AG08395 (cell line): ENCODE data around the gene CAPN10.
A peak's percentile ranks its signal among the peaks of the same experiment; 100 is the strongest.

Experiments used
- DNase-seq: peaks from one replicate; pipeline ENCODE4 v3.0.0; 2012; ENCODE audit warnings: mixed read lengths, low spot score

Gene CAPN10

DNA sequence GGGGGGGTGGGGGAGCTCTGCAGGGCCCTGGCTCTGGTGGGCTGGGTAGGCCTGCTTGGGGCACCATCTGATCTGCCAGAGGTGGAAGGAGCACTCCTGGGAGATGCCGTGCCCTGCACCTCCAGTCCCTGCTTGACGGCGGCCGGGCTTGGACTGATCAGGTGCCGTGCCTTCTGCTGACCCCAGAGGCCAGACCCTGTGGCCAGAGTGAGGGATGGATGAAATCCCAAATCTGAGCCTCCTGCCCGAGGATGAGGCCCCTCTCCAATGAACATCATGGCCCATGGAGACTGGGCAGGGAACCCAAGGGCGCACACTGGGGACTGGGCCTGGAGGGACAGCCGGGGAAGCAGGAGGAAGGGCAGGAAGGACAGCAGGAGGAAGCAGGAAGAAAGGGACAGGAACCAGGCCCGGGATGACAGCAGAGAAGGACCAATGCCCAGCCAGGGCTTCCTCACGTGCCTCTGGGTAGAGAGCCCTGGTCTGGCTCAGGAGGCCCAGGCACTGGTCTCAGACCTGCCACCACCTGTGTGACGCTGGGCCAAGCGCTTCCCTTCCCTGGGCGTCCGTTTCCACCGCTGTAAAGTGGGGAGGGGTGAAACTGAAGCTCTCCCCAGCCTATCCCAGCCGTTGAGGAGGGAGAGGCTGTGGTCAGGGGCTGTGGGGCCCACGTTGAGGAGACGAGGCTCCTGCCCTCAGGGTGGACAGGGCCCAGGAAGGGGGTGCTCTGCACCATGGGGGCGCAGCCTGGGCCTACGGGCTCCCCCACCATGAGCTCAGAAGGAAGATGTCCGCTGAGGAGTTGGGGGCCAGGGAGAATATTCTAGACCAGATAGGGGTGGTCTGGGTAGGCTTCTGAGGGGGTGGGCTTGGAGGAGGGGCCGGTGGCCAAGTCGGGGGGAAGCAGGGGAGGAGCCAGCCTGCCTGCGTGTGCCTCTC is 37.7 kb downstream of the CAPN10 start:
- no peak for DNase-seq

DNA sequence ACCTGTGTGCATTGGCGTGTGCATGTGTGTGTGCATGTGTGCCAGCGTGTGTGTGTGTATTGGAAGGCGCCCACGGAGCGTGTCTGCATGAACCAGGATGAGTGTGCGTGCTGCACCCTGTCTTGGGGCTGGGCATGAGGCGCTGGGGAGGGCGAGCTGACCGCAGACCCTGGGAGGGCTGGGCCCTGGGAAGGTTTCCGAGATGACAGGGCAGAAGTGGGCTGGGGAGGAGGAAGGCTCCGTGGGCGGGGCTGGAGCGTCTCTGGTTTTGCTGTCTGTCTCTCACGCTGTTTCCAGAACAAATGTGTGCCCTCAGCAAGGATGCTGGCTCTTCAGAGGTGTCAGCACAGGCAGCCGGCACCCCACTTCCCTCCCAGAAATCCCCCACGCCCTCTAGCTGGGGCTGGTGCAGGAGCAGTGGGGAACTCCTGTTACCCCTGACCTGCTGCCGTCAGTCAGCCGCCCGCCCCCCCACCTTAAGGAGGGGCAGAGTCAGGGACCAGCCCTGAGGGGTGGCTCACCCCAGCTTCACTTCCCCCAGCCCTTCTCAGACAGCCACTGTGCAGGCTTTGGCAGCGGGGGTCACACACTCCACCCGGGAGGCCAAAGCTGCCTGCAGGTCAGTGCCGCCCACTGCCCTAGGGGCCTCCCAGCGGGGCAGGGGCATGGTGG is 38.6 kb downstream of the CAPN10 start, which contains the start of gene GPR35:
Gene GPR35 (plus strand): TSS at position 531 of the 672 bp plus-strand sequence. CDS start 4,473 bp downstream, outside the sequence.
- DNase-seq, result peak; percentile 89

DNA sequence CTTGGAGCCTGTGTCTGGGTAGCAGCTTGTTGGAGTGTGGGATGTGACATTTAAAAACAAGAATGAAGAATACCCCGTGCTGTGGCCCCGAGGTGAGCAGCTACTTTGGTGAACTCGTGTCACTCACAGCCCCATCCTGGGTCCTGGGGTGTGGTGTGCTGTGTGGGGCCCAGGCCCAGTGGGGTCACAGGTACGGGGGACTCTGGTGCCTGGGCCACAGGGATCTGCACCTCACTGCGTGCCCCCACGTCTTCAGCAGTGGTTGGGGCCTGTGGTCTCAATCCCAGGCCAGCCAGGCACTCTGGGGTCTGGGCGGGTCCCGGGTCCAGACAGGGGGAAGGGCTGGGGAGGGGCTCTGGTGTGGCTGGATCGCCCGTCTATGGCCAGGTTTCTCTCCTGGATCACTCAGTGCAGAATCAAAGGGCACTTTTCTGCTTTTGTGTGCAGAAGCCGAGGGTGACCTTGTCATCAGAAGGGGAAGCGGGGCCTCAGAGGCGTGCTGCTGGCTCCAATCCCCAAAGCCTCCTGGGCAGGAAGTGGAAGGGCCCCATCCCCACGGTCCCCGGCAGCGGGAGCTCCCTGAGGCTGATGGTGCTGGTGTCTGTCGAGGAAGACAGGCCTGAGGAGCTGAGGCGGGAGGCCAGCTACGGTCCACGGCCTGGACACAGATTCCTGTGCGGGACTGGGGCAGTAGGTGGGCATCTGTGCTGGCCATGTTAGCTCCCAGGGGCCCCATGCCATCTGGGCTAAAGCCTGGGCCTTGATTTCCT is 40.2 kb downstream of the CAPN10 start:
- no peak for DNase-seq

DNA sequence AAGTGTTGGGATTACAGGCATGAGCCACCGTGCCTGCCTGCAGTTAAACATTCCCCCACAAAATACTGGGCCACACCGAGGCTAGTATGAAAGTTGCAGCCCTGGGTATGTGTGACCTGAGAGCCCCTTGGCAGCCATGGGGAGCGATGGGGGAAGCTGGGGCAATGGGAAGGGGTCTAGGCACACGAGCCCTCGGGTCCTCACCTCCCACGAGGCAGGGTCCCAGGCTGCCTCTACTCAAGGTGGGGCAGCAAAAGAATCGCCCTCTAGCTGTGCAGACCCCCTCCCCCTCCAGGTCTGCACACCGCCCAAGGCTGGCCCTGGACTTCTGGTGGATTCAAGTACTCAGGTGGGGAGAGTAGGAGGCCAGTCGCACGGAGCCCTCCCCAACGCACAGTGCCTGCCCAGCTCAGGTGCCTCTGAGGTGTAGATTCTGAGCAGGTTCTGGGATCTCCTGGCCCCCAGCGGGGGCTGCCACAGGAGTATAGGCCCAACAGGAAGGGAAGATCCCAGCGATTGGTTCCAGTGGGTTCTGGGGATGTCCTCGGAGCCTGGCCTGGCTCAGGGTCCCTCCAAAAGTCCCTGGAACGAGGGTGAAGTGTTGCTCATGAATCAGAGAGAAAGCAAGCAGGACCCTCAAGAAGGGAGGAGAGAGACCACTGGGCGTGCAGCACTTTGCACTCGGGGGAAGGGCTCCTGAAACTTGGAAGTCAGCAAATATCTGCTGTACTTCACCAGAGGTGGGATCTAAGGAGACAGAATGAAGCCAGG is 41.4 kb downstream of the CAPN10 start:
- no peak for DNase-seq

DNA sequence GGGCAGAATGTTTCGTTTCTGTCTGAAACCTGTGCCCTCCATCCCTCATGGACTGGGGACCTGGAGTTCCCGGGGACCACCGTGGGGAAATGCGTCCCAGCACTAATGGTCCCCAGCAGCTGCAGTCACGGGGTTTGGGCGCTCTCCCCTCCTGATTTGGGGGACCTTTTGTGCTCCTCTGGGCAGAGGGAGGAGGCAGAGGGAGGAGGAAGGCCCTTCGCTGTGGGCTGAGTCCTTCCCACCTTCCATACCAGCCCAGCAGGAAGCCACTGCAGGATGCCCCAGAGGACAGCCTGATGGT is 41.9 kb downstream of the CAPN10 start:
- DNase-seq, result no peak

DNA sequence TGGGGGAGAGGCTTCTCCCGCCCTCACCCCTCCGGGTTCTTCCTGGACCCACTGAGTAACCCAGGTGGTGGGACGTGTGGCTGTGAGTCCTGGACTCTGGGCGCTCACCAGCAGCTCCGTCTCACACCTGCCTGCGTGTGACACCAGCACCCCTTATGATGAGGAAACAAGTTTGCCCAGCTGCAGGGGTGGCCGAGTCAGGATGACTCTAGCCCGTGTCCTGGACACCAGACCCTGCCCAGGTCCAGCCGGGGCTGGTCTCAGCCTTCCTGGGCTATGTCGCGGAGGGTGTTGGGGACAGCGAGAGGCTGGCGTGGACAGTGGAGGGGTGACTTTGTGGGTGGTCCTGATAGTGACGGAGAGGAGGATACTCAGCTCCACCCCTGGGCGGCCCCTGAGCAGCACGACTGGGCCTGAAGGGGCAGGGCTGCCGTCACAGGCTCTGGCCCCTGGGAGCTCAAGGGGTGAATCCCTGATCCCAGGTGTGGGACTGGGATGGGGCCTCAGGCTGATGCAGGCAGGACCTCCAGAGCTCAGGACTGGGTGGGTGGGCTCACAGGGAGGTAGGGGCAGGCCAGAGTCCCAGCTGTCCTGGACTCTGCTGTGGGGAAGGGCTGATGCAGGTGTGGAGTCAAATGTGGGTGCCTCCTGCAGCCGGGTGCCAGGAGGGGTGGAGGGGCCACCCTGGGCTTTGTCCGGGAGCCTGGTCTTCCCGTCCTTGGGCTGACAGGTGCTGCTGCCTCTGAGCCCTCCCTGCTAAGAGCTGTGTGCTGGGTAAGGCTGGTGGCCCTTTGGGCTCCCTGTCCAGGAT is 42.5 kb downstream of the CAPN10 start:
- no peak for DNase-seq

DNA sequence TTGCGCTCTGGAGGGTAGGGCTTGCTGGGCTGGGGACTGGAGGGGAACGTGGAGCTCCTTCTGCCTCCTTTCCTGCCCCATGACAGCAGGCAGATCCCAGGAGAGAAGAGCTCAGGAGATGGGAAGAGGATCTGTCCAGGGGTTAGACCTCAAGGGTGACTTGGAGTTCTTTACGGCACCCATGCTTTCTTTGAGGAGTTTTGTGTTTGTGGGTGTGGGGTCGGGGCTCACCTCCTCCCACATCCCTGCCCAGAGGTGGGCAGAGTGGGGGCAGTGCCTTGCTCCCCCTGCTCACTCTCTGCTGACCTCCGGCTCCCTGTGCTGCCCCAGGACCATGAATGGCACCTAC is 43.1 kb downstream of the CAPN10 start:
- DNase-seq, result no peak

DNA sequence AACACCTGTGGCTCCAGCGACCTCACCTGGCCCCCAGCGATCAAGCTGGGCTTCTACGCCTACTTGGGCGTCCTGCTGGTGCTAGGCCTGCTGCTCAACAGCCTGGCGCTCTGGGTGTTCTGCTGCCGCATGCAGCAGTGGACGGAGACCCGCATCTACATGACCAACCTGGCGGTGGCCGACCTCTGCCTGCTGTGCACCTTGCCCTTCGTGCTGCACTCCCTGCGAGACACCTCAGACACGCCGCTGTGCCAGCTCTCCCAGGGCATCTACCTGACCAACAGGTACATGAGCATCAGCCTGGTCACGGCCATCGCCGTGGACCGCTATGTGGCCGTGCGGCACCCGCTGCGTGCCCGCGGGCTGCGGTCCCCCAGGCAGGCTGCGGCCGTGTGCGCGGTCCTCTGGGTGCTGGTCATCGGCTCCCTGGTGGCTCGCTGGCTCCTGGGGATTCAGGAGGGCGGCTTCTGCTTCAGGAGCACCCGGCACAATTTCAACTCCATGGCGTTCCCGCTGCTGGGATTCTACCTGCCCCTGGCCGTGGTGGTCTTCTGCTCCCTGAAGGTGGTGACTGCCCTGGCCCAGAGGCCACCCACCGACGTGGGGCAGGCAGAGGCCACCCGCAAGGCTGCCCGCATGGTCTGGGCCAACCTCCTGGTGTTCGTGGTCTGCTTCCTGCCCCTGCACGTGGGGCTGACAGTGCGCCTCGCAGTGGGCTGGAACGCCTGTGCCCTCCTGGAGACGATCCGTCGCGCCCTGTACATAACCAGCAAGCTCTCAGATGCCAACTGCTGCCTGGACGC is 43.6 kb downstream of the CAPN10 start:
- no peak for DNase-seq

DNA sequence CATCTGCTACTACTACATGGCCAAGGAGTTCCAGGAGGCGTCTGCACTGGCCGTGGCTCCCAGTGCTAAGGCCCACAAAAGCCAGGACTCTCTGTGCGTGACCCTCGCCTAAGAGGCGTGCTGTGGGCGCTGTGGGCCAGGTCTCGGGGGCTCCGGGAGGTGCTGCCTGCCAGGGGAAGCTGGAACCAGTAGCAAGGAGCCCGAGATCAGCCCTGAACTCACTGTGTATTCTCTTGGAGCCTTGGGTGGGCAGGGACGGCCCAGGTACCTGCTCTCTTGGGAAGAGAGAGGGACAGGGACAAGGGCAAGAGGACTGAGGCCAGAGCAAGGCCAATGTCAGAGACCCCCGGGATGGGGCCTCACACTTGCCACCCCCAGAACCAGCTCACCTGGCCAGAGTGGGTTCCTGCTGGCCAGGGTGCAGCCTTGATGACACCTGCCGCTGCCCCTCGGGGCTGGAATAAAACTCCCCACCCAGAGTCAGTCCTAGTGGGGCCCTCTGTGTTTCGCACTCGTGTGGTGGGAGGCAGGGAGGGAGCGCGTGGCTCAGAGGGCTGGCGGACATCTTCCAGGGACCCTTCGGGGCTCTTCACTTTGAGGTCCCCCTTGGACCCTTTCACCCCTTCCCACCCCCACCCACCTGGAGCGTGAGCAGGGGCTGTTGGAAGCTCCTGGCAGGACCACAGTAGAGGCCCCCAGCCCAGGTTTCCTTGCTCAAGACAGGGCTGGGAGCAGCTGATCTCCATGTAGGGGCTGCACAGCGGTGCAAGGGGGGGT is 44.4 kb downstream of the CAPN10 start:
- DNase-seq, result no peak

DNA sequence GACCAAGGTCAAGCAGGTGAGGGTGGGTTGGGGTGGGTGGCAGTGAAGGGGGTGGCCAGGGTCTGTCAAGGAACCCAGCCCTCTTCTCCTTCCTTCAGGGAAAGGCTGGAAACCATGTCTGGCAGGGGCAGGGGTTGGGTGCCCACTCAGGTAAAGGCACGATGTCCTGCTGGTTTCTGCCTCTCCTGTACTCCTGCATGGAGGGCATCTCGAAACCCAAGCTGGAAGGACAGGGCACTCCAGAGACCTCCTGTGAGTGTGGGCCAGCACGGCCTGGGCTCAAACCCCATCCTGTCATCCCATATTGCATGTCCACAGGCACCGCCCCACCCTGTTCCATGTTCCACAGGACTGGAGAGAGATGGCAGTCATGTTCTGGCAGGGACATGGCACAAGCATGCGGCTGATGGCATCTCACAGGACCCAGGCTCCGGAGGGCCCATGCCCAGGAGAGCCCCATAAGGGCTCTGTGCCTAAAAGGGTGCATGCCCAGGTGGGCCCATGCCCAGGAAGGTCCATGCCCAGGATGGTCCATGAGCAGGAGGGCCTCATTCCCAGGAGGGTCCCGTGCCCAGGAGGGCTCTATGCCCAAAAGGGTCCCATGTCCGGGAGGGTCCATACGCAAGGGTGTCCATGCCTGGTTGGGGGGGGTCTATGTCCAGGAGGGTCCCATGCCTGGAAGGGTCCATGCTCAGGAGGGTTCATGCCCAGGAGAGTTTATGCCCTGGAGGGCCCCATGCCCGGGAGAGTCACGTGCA is 45.2 kb downstream of the CAPN10 start:
- DNase-seq, result no peak

DNA sequence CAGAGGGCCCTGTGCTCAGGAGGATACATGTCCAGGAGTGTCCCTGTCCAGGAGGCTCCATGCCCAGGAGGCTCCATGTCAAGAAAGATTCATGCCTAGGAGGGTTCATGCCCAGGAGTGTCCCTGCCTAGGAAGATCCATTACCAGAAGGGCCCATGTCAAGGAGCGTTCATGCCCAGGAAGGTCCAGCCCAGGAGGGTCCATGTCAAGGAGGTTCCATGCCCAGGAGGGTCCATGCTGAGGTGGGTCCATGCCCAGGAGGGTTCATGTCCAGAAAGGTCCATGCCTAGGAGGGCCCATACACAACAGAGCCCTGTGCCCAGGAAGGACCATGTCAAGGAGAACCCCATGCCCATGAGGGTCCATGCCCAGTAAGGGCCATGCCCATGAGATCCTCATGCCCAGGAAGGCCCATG is 45.8 kb downstream of the CAPN10 start:
- DNase-seq, result no peak

DNA sequence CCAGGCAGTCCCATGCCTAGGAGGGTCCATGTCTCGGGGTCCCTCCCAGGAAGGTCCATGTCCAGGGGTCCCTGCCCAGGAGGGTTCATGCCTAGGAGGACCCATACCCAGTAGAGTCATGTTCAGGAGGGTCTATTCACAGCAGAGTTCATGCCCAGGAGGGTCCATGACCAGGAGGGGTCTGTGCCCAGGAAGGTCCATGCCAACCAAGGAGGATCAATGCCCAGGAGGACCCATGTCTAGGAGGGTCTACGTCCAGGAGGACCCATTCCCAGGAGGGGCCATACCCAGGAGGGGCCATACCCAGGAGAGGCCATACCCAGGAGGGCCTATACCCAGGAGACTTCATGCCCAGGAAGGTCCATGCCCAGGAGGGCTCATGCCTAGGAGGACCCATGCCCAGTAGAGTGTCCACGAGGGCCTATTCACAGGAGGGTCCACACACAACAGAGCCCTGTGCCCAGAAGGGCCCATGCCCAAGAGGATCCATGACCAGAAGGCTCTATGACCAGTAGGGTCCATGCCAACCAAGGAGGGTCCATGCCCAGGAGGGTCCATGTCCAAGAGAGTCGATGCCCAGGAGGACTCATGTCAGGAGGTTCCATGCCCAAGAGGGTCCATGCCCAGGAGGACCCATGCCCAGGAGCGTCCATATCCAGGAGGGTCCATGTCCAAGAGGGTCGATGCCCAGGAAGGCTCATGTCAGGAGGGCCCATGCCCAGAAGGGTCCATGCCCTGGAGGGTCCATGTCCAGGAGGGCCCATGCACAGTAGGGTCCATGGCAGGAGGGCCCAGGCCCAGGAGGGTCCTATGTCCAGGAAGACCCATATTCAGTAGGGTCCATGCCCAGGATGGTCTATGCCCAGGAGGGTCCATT is 48.8 kb downstream of the CAPN10 start:
- DNase-seq, result no peak

DNA sequence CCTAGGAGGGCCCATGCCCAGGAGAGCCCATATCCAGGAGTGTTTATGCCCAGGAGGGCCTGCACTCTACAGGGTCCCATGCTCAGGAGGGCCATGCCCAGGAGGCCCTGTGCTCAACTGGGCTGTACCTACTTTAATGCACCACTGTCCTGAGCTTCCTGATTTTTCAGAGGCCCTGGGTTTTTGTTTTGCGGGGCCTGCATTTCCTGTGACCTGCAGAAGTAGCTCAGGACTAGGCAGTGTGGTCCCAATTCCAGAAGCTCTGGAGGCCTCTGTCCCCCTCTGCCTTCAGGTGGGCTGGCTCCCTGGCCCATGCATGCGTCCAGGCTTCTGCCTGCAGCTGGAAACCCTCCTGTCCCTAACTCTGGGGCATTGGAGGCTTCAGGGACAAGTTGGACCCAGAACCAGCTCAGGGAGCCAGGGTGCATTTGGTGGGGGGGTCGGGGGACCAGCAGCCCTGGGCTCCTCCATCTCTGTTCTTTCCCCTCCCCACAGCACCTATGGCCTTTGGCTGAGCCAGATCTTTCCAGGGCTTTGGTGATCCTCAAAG is 49.5 kb downstream of the CAPN10 start:
- no peak for DNase-seq

DNA sequence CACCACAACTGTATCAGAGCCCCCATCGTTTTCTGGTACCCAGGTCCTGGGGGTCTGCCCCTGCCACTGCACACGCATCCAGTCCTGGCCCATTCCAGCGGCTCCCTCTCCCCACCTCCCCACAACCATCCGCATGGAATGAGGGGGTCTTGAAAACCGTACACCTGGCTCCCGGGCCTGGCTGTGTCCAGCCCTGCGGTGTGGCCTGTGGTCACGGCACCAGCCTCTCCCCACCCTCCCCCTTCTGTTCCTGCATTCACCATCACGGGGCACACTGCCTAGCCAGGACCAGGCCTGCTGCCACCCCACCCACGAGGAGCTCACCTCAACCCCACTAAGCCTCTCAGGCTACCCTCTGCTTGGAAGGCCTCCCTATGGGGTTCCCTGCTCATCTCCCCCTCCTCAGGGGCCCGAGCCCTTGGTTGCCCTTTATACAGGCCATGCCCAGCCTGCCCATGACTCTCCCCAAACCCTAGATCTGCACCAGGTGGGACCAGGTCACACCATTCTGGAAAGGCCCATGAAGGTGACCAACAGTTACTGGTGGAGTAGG is 50.1 kb downstream of the CAPN10 start:
- DNase-seq, result no peak

DNA sequence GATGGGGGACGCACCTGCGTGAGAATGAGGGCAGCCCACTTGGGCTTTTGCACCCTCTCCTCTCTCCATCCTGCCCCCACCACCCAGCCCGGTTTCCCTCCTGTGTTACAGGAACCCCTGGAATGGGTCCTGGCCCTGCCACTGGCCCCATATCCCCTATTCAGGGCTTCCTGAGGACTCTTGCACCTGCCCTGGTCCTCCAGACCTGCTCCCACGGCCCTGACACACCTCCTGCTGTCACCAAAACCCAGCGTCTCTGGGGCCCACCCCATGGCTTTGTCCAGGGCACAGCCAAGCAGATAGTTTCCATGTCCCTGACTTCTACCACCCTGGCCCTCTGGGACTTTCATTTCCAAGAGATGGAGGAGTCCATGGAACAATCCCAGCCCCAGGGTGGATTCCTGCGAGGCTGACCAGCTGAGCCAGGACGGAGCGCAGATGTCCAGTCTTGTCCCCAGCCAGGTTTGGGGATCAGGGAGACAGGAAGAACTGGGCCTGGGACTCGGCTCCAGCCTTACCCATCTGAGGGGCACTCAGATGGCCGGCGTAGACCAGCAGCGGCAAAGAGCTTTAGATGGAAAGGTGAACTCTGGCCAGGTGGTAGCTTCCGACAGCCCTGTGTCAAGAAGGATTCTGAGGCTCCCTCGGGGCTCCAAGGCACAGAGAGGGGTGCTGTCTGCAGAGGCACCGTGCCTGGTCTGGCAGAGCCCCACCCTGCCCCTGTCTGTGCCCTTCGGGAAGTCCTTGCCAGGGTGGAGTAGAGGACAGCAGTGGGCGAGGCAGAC is 50.8 kb downstream of the CAPN10 start:
- no peak for DNase-seq

DNA sequence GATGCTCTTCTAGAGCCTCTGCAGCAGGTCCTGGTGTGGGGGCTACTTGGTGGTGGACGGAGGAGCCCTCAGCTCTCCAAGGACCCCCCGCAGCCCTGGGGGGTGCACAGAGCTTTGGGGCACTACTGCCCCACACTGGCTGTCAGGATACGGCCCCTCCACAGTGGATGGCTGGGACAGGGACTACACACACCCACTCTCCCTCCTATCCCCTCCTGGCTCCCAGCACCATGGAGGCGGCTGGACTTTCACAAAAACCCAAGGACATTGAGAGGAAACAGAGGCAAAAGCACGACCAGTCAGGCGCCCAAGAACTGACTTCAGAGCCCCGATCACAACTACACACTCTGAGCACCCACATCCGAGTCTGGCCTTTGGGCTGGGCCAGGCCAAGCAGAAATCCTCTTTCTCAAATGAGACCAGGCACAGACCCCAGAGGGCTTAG is 51.4 kb downstream of the CAPN10 start:
- no peak for DNase-seq
